Middle frontal gyrus (tissue), 1 donor: ENCODE data around the gene SGK1.
A peak's percentile ranks its signal among the peaks of the same experiment; 100 is the strongest.

Experiments used
- DNase-seq: peaks from one replicate; pipeline ENCODE4 v3.0.0-alpha.2; 2015; ENCODE audit warnings: low spot score; ENCODE audit errors: extremely low spot score

SGK1 gene

DNA sequence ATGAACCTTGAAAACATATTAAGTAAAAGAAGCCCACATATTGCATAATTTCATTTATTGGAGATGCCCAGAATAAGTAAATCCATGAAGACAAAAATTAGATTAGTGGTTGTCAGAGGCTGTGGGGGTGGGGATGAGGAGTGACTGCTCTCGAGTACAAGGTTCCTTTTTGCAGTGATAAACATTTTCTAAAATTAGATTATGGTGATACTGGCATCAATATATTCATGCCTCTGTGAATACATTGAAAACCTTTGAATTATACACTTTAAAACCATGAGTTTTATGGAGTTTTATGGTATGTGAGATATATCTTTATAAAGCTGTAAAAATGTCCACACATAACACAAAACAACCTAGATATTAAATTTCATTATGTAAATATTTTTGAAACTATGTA, 189.8 kb downstream of the SGK1 start:
- no peak for DNase-seq

GRCh38 chr6:134123666-134124208, 194.2 kb downstream of the SGK1 start:
- peak; percentile 21 for DNase-seq

GRCh38 chr6:134122775-134123174, 195.1 kb downstream of the SGK1 start:
- DNase-seq: no peak

DNA sequence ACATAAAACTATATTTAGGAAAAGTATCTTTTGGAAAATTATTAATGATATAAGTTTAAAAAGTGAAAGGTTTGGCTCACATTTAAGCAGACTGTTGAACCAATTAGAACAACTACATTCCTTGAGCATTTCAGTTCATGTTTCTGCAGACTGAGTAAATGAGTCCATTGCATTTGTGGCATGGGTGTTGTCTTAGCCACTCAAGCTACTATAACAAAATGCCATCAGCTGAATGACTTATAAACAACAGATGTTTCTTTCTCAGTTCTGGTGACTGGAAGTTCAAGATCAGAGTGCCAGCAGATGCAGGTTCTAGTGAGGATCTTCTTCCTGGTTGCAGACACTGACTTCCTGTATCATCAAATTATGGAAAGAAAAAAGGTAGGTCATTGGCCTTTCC, 198.4 kb downstream of the SGK1 start:
- no peak for DNase-seq
